PC-9 (cell line): ENCODE data around the gene PPP1R27. TPM values are rescaled to one million over a fixed set of nuclear protein-coding genes. Genes with fewer than 3 reads are reported as not detected.

Experiments
- BruUV-seq: library from RNA; stranded (reverse); fragments of 400-500 nt; replicated peaks from 2 replicates; lab custom pipeline; 2021; lab: Mats Ljungman, UMichigan
- CTCF ChIA-PET: fragments of 300-600 bp; sonication (Branson Sonifier 250); formaldehyde crosslinking; loops from one replicate; lab custom pipeline; 2022; ENCODE audit warnings: antibody characterized with exemption; lab: Charles Lee
- POLR2A ChIA-PET: fragments of 300-600 bp; sonication (Branson Sonifier 250); formaldehyde crosslinking; loops from one replicate; lab custom pipeline; 2022; ENCODE audit warnings: antibody characterized with exemption; ENCODE audit not compliant: unreplicated experiment; lab: Charles Lee
- DNase-seq, 2 experiments: peaks; one replicate each; pipeline versions ENCODE4 v3.0.0 to v3.0.0-alpha.2; 2015 to 2022; ENCODE audit warnings: mixed read lengths in 1 of 2
- H2AFZ ChIP-seq: fragments of 200-600 bp; sonication (generic); 2 replicates; pipeline ENCODE4 v1.8.1; 2017; ENCODE audit warnings: antibody characterized with exemption
- H3F3A ChIP-seq: fragments of 200-600 bp; sonication (generic); 2 replicates; pipeline ENCODE4 v1.8.1; 2017; ENCODE audit warnings: antibody characterized with exemption, mild to moderate bottlenecking, low read depth; ENCODE audit not compliant: insufficient read depth
- H3K27ac ChIP-seq: fragments of 200-600 bp; sonication (generic); 2 replicates; pipeline ENCODE4 v1.6.1; 2016; ENCODE audit warnings: mixed run types
- H3K27me3 ChIP-seq: fragments of 200-600 bp; sonication (generic); 2 replicates; pipeline ENCODE4 v1.6.1; 2016; ENCODE audit warnings: low read depth, mixed run types; ENCODE audit not compliant: insufficient read depth
- H3K36me3 ChIP-seq: fragments of 200-600 bp; sonication (generic); 2 replicates; pipeline ENCODE4 v1.6.1; 2016; ENCODE audit warnings: low read depth, mixed run types
- H3K4me1 ChIP-seq: fragments of 200-600 bp; sonication (generic); replicated peaks from 2 replicates; pipeline ENCODE4 v1.6.1; 2016; ENCODE audit warnings: mixed run types; ENCODE audit not compliant: insufficient read depth
- H3K4me2 ChIP-seq: fragments of 200-600 bp; sonication (generic); 2 replicates; pipeline ENCODE4 v1.6.1; 2017; ENCODE audit warnings: mixed run types
- H3K4me3 ChIP-seq: fragments of 200-600 bp; sonication (generic); 2 replicates; pipeline ENCODE4 v1.6.1; 2016; ENCODE audit warnings: mixed run types
- H3K79me2 ChIP-seq: fragments of 200-600 bp; sonication (generic); 2 replicates; pipeline ENCODE4 v1.6.1; 2017; ENCODE audit warnings: low read depth, mixed run types
- H3K9me2 ChIP-seq: fragments of 200-600 bp; sonication (generic); 2 replicates; pipeline ENCODE4 v1.8.1; 2017; ENCODE audit warnings: mild to moderate bottlenecking; ENCODE audit not compliant: insufficient read depth
- H3K9me3 ChIP-seq: fragments of 200-600 bp; sonication (generic); 2 replicates; pipeline ENCODE4 v1.8.1; 2016; ENCODE audit warnings: low read depth; ENCODE audit not compliant: insufficient read depth
- H4K20me1 ChIP-seq: fragments of 200-600 bp; sonication (generic); 2 replicates; pipeline ENCODE4 v1.8.1; 2017; ENCODE audit not compliant: insufficient read depth
- EZH2 ChIP-seq: fragments of 200-600 bp; sonication (generic); IDR thresholded peaks from 2 replicates; pipeline ENCODE4 v1.8.0; 2017; ENCODE audit warnings: antibody characterized with exemption, low read depth
- intact Hi-C: fragments of 100-400 bp; cut with micrococcal nuclease; formaldehyde crosslinking; loops from one replicate; pipeline ENCODE4 v1.10.0; 2022; ENCODE audit not compliant: unreplicated experiment
- total RNA-seq: library from RNA; stranded (reverse); gene quantifications from 2 replicates; pipeline ENCODE4 v1.2.3, GENCODE V29; 2021
- TF ChIP-seq, protein P1 (sequence below): fragments of 200-600 bp; sonication (generic); conservative IDR thresholded peaks from 2 replicates; pipeline ENCODE4 v1.6.1; 2017; ENCODE audit warnings: mixed run types, antibody characterized with exemption, mild to moderate bottlenecking, moderate library complexity

The PPP1R27 gene
- total RNA-seq, 1 experiment from 2014 or later: not detected

DNA sequence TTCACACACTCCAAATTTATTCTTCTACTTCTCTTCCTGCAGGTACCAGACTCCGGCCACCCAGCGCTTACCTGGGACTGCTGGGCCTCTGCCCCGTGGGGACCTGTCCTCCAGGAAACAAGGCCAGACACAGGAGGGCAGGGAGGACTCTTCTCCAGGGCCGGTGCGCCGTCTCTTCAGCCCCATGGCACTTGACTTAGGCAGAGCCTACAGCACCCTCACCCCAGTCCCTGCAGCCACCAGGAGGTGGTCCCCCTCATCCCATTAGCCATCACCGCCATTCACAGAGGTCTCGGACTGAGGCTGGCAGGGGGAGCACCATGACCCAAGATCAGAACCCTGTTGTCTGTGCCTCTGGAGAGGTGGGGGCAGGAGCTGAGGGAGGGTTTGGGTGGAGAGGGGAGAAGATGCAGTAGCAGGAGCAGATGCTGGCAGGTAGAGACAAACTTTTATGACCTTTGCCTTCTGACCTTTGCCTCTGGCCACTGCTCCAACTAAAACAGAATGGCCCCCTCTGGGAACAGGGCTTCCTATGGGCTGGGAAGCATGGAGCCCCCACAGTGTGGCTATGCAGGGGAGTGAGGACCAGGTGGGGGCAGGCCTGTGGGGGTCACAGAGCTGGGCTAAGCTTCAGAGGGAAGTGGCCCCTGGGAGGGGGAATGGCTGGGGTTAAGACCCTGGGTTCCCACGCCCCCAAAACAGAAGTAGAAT lies 32.6 kb downstream of the PPP1R27 start:
- H3K4me1 ChIP-seq: no peaks in the 10 kb centered on the region
- POLR2A ChIA-PET: no interaction called here
- intact Hi-C loops: no loop called here
- H3K9me3 ChIP-seq: no peaks in the 10 kb centered on the region
- no peaks in the 10 kb centered on the region for H3K9me2 ChIP-seq
- no peak for DNase-seq
- CTCF ChIA-PET: no interaction called here
- H4K20me1 ChIP-seq: no peaks in the 10 kb centered on the region
- TF ChIP-seq, protein P1, sequence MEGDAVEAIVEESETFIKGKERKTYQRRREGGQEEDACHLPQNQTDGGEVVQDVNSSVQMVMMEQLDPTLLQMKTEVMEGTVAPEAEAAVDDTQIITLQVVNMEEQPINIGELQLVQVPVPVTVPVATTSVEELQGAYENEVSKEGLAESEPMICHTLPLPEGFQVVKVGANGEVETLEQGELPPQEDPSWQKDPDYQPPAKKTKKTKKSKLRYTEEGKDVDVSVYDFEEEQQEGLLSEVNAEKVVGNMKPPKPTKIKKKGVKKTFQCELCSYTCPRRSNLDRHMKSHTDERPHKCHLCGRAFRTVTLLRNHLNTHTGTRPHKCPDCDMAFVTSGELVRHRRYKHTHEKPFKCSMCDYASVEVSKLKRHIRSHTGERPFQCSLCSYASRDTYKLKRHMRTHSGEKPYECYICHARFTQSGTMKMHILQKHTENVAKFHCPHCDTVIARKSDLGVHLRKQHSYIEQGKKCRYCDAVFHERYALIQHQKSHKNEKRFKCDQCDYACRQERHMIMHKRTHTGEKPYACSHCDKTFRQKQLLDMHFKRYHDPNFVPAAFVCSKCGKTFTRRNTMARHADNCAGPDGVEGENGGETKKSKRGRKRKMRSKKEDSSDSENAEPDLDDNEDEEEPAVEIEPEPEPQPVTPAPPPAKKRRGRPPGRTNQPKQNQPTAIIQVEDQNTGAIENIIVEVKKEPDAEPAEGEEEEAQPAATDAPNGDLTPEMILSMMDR: no peak
- no peak for TF ChIP-seq EZH2
- H3K27ac ChIP-seq: no peak overlapping the region
- no peaks in the 10 kb centered on the region for H3K36me3 ChIP-seq
- BruUV-seq: no TSS peak
- H3K79me2 ChIP-seq: no peaks in the 10 kb centered on the region
- H2AFZ ChIP-seq: no peak overlapping the region
- H3K27me3 ChIP-seq: peaks cover 25% of the 10 kb centered on the region; the same call in 1 of the 2 replicates
- H3F3A ChIP-seq: no peaks in the 10 kb centered on the region
- no peak overlapping the region for H3K4me3 ChIP-seq
- H3K4me2 ChIP-seq: no peak overlapping the region

- POLR2A ChIA-PET: no interaction called here
These were observed 33.5 kb downstream of the PPP1R27 start for GRCh38 chr17:81801327-81801726.

DNA sequence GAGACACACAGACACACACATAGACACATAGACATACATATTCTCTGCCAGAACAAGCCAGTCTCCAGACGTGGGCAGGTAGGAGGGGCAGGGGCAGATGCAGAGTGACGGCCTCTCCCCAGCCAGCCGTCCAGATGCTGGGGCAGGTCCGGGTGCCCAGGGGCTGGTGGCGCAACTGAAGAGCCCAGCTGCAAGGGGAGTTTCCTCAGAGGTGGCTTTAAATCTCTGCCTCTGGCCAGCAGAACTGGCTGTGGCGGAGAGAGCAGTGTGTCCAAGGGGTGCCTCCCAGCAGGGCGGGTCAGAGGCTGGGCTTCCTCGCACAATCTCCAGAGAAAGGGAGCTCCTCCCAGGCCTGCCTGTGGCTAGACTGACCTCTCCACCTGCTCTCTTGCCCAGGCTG lies 40.3 kb downstream of the PPP1R27 start:
- peak overlapping the region; percentile 32 for H3K4me2 ChIP-seq
- H4K20me1 ChIP-seq: no peaks in the 10 kb centered on the region
- intact Hi-C loops: no loop called here
- H3K9me2 ChIP-seq: no peaks in the 10 kb centered on the region
- 0 out of 2 replicates have a peak, but pooled peaks cover 7% of the 10 kb centered on the region for H3K4me1 ChIP-seq
- H3K4me3 ChIP-seq: no peak overlapping the region
- H3K79me2 ChIP-seq: no peaks in the 10 kb centered on the region
- peaks cover 24% of the 10 kb centered on the region for H3F3A ChIP-seq
- DNase-seq: peak; percentile 56 to 84
- H2AFZ ChIP-seq: no peak overlapping the region
- ChIA-PET CTCF (interaction anchor here (0.8 to 1.0 kb wide), 2 partner anchors 14 to 72 kb away, joined by 5 read pairs; no protein-coding TSS in a partner anchor), POLR2A (interaction anchor here (0.5 to 0.7 kb wide), 4 partner anchors 81 to 197 kb away, joined by 3 to 18 read pairs (median 8); no protein-coding TSS in a partner anchor)
- no peaks in the 10 kb centered on the region for H3K27me3 ChIP-seq
- TF ChIP-seq EZH2: no peak
- TF ChIP-seq, protein P1: no peak
- BruUV-seq: no TSS peak
- no peaks in the 10 kb centered on the region for H3K9me3 ChIP-seq
- H3K36me3 ChIP-seq: no peaks in the 10 kb centered on the region
- no peak overlapping the region for H3K27ac ChIP-seq

More at GRCh38 chr17:81801327-81801726, 33.5 kb downstream of the PPP1R27 start:
- Histone ChIP-seq H3K27ac (no peak overlapping the region), H2AFZ (no peak overlapping the region), H3K79me2 (no peaks in the 10 kb centered on the region), H3F3A (no peaks in the 10 kb centered on the region), H3K9me2 (no peaks in the 10 kb centered on the region), H3K4me1 (no peaks in the 10 kb centered on the region), H3K4me3 (no peak overlapping the region), H3K36me3 (no peaks in the 10 kb centered on the region), H3K4me2 (no peak overlapping the region), H3K9me3 (no peaks in the 10 kb centered on the region), H4K20me1 (no peaks in the 10 kb centered on the region), H3K27me3 (peaks cover 16% of the 10 kb centered on the region; the same call in 1 of the 2 replicates)
- intact Hi-C loops: no loop called here
- BruUV-seq: no TSS peak
- DNase-seq: no peak
- CTCF ChIA-PET: no interaction called here
- TF ChIP-seq EZH2: no peak
- TF ChIP-seq, protein P1: no peak
